HG02885 (cell line): Measurements from ENCODE around the gene MST1.

Source experiments
- ATAC-seq: cut with Tn5 transposase; IDR thresholded peaks from one replicate; pipeline ENCODE4 v1.9.1; 2021; ENCODE audit warnings: mild to moderate bottlenecking; ENCODE audit not compliant: unreplicated experiment, poor library complexity

Gene MST1

DNA sequence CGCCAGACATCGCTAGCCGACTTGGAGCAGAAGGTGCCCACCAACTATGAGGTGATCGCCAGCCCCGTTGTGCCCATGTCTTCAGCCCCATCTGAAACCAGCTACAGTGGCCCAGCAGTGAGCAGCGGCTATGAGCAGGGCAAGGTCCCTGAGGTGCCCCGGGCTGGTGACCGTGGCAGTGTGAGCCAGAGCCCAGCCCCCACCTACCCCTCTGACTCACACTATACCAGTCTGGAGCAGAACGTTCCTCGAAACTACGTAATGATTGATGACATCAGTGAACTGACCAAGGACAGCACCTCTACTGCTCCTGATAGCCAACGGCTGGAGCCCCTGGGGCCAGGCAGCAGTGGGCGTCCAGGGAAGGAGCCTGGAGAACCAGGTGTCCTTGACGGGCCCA, 28.0 kb downstream of the MST1 start:
- no peak for ATAC-seq

DNA sequence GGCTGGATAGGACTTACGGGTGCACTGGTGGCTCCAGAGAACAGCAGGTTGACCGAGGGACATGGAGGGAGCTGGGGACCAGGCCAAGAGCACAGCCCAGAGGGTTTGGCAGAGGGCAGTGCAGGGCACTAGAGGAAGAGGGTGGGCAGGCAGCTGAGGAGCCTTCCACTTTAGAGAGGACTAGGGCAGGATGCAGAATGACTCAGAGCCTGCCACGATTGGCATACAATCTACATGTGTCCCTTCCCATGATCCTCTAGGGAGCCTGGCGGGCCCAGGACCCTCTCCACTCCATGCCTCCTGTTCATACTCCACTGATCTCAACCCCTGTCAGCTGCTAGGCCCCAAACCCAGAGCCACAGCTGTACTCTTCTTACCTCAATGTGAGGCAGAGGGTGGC, 29.5 kb downstream of the MST1 start:
- ATAC-seq = no peak

DNA sequence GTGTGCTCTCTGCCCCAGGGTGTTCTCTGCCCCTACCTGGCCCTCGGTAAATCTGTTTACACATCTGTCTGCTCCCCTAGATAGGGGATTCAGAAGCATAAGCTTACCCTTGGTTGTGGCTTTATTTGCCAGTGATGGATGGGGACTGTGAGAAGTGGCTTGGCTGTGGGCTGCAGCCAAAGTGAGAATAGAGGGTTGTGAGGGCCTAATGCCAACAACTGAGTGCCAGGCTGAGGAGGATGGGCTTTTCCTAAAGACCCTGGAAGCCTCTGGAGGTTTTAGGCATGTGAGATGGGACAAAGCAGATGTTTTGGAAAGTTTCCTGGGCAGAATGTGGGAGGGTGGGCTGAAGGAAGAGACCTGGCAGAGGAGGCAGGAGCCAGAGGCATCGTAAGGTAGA, 30.6 kb downstream of the MST1 start:
- no peak for ATAC-seq

GRCh38 chr3:49657208-49657915, 31.9 kb downstream of the MST1 start:
- no peak for ATAC-seq

DNA sequence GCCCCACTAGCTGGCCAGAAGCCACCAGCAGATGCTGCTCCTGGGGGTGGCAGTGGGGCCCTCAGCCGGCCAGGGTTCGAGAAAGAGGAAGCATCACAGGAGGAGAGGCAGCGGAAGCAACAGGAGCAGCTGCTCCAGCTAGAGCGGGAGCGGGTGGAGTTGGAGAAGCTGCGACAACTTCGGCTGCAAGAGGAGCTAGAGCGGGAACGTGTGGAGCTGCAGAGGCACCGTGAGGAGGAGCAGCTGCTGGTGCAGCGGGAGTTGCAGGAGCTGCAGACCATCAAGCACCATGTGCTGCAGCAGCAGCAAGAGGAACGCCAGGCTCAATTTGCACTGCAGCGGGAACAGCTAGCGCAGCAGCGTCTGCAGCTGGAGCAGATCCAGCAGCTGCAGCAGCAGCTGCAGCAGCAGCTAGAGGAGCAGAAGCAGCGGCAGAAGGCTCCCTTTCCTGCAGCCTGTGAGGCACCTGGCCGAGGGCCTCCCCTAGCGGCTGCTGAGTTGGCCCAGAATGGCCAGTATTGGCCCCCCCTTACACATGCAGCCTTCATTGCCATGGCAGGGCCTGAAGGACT, 32.6 kb downstream of the MST1 start:
- ATAC-seq = no peak

DNA sequence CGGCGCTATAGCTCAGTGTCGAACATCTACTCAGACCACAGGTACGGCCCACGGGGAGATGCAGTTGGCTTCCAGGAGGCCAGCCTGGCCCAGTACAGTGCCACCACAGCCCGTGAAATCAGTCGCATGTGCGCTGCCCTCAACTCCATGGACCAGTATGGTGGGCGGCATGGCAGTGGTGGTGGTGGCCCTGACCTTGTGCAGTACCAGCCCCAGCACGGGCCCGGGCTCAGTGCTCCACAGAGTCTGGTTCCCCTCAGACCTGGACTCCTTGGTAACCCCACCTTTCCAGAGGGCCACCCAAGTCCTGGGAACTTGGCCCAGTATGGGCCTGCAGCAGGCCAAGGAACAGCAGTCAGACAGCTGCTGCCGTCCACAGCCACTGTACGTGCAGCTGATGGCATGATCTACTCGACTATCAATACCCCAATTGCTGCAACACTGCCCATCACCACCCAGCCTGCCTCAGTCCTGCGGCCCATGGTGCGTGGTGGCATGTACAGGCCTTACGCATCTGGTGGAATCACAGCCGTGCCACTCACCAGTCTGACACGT, 33.5 kb downstream of the MST1 start:
- no peak for ATAC-seq

- no peak for ATAC-seq
Observed at GRCh38 chr3:49654955-49655556, 34.2 kb downstream of the MST1 start.

GRCh38 chr3:49654176-49654825, 35.0 kb downstream of the MST1 start:
- ATAC-seq = no peak

DNA sequence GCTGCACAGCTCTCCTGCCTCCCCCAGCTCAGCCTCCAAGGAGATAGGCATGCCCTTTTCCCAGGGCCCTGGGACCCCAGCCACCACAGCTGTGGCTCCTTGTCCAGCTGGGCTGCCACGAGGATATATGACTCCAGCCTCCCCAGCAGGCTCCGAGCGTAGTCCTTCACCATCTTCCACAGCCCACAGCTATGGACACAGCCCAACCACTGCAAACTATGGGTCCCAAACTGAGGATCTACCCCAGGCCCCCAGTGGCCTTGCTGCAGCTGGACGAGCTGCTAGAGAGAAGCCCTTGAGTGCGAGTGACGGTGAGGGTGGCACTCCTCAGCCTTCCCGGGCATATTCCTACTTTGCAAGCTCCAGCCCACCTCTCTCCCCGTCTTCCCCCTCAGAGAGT, 35.7 kb downstream of the MST1 start:
- no peak for ATAC-seq

DNA sequence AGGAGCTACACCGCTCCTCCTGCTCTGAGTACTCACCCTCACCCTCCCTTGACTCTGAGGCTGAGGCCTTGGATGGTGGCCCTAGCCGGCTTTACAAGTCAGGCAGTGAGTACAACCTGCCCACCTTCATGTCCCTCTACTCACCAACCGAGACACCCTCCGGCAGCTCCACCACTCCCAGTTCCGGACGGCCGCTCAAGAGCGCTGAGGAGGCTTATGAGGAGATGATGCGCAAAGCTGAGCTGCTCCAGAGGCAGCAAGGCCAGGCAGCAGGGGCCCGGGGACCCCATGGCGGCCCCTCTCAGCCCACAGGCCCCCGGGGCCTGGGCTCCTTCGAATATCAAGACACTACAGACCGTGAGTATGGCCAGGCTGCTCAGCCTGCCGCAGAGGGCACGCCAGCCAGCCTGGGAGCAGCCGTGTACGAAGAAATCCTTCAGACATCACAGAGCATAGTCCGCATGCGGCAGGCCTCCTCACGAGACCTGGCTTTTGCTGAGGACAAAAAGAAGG, 36.3 kb downstream of the MST1 start:
- ATAC-seq = no peak

DNA sequence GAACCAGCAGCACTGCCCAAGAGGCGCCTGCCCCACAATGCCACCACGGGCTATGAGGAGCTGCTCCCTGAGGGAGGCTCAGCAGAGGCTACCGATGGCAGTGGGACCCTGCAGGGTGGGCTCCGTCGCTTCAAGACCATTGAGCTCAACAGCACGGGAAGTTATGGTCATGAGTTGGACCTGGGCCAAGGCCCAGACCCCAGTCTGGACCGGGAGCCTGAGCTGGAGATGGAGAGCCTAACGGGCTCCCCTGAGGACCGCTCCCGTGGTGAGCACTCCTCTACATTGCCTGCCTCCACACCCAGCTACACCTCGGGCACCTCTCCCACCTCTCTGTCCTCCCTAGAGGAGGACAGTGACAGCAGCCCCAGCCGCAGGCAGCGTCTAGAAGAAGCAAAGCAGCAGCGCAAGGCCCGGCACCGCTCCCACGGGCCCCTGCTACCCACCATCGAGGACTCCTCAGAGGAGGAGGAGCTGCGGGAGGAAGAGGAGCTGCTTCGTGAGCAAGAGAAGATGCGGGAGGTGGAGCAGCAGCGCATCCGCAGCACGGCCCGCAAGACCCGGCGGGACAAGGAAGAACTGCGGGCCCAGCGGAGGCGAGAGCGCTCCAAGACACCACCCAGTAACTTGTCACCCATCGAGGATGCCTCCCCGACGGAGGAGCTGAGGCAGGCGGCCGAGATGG, 36.9 kb downstream of the MST1 start:
- ATAC-seq = no peak

GRCh38 chr3:49650637-49651036, 38.6 kb downstream of the MST1 start:
- ATAC-seq = no peak

- no peak for ATAC-seq
Observed at GRCh38 chr3:49650177-49650576, 39.1 kb downstream of the MST1 start.

DNA sequence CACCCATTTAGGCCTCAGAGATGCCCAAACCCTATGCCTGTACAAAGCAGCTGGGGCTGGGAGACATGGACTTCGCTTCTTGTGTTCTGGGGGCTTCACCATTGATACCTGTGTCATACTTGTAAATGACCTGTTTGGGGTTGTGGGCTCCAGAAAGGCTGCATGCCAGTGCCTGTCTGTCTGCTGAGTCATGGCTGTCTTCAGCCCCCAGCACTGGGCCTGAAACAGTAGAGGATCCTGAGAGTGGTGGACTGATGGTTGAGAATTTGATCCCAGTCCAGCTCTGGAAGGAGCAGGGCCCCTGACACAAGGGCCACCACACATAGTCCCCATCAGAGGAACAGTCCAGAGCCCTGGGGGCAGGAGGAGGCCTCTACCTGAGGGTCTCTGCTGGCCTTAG, 39.7 kb downstream of the MST1 start:
- ATAC-seq = no peak

DNA sequence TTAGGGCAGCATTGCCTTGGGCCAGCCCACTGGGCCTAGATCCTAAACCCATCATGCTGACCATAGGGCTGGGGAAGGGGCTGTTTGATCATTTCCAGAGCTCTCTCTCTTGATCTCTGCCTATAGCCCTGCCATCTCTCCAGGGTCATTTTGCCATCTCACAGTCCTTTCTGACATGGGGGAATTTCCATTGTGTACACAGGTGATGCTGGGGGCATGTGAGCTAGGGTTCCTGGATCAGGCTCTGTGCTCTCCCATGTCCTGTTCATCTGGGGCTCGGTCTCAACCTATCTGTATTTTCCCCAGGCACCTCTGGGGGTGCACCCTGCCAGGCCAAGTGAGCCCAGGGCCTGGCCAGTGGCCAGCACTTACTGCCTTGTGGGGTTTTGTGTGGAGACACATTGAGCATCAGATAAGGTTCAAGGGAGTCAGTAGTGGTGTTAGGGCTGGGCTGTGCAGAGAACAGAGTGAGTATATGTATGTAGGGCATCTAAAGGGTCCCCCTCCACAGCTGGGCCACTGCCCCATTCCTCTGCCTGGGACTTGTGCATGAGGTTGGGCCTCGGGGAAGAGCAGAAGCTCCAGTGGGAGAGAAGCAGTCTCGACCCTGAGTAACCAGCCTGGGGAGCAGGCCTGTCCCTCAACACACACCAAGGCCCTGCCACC, 40.8 kb downstream of the MST1 start:
- no peak for ATAC-seq

DNA sequence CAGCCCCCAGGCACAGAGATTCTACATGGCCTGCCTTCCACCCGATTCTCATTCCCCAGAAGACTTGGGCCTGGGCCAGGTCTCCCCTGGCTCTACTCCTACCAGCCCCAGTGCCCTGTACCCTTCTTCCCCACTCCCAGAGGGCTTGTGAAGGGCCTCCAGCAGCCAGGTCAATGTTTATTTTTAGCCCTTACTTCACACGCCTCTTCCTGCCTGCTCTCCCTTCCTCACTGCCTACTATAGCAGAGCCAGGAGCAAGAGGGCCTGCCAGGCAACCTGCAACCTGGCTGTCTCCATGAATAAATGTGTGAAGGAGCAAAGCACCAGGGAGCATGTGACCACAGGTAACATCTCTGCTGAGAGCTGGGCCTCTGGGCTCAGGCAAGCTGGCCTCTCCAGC, 41.5 kb downstream of the MST1 start:
- ATAC-seq = no peak

DNA sequence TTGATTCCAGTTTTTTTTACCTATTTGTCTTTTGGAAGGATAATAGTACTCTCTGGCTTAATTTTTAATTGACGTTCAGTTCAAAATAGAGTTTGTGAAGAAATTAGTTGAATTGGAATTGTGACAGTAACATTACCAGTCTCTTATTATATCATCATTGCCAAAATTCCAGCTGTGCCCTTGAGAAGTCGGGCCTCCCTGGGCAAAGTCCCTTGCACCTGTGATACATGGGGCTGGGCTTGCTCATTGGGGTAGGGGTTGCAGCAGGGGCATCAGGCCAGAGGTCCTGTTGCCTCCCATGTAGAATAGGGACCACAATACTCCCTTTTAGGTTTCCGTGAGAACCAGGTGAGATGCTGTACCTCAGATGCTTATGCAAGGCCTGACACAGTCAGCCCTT, 43.0 kb downstream of the MST1 start:
- ATAC-seq = no peak

DNA sequence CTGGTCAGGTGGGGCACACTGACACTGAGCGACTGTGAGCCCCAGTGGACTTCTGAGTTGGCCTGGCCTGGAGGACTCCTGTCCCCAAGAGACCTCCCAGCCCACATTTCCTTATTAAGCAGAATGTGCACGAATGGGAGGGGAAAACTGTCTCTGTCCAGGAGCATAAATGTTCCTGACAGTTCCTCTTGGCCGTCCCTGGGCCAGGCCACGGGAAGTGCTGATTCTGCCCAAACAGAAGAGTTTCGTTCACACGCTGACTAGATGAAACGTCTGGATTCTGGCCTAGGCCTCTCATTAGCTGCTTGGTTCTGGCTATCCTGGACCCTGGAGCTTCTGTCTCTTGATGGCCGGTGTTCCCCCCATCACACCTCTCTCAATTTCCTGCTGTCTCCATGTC, 44.6 kb downstream of the MST1 start:
- no peak for ATAC-seq

- ATAC-seq = no peak
Observed at GRCh38 chr3:49642708-49643145, 46.5 kb downstream of the MST1 start.
